K562 (cell line): ENCODE data around the gene SLC16A4. TPM values are rescaled to one million over a fixed set of nuclear protein-coding genes. Genes with fewer than 3 reads are reported as not detected.

Experiments used
- ASH1L ChIP-seq: fragments of 450-650 bp; IDR thresholded peaks from 2 replicates; pipeline ENCODE4 v1.6.1; 2018; ENCODE audit warnings: borderline replicate concordance, mild to moderate bottlenecking, low read depth; ENCODE audit not compliant: partially characterized antibody
- ATF7 ChIP-seq: fragments of 450-650 bp; IDR thresholded peaks from 2 replicates; pipeline ENCODE4 v1.7.1; 2014; ENCODE audit warnings: mild to moderate bottlenecking, moderate library complexity
- BCOR ChIP-seq: fragments of 450-650 bp; IDR thresholded peaks from 2 replicates; pipeline ENCODE4 v1.6.1; 2016
- BRD4 ChIP-seq: fragments of 200-600 bp; sonication (generic); IDR thresholded peaks from 2 replicates; pipeline ENCODE4 v1.6.1; 2017; ENCODE audit warnings: inconsistent platforms
- EP300 ChIP-seq: IDR thresholded peaks from 2 replicates; pipeline ENCODE4 v1.6.1; 2012; ENCODE audit warnings: low read length, improper control_type of control experiment
- FIP1L1 ChIP-seq: fragments of 200-400 bp; formaldehyde crosslinking; IDR thresholded peaks from 2 replicates; pipeline ENCODE4 v1.6.1; 2018; ENCODE audit warnings: mild to moderate bottlenecking, low read depth, low read length; ENCODE audit not compliant: poor library complexity, severe bottlenecking
- FOXA3 ChIP-seq, 2 experiments: fragments of 450-650 bp in 1 of 2; sonication (generic) in 1 of 2; formaldehyde crosslinking; IDR thresholded peaks in 1 of 2; conservative IDR thresholded peaks in 1 of 2; 2 replicates each; pipeline versions ENCODE4 v1.4.0 to v1.8.0; 2020 to 2022; ENCODE audit warnings: mild to moderate bottlenecking in 2 of 2, missing genetic modification reagents in 1 of 2
- KDM1A ChIP-seq, 2 experiments: fragments of 450-650 bp; IDR thresholded peaks; 2 replicates each; pipeline ENCODE4 v1.6.1; 2016; ENCODE audit warnings: mild to moderate bottlenecking in 2 of 2
- PML ChIP-seq: IDR thresholded peaks from 2 replicates; pipeline ENCODE4 v1.6.1; 2012; ENCODE audit warnings: low read length, inconsistent platforms
- PRMT5 ChIP-seq: sonication (generic); formaldehyde crosslinking; IDR thresholded peaks from 2 replicates; pipeline ENCODE4 v1.5.0; 2020; ENCODE audit warnings: missing genetic modification reagents
- SAP30 ChIP-seq: fragments of 200-600 bp; sonication (generic); IDR thresholded peaks from 2 replicates; pipeline ENCODE4 v1.6.1; 2012; ENCODE audit warnings: borderline replicate concordance, low read depth, mild to moderate bottlenecking, moderate library complexity, low read length, control low read depth, inconsistent platforms; ENCODE audit not compliant: insufficient read depth, poor library complexity, severe bottlenecking
- SIN3A ChIP-seq, 2 experiments: fragments of 150-350 bp in 1 of 2; IDR thresholded peaks; 2 replicates each; pipeline ENCODE4 v1.6.1; 2011 to 2016; ENCODE audit warnings: borderline replicate concordance in 2 of 2, low read depth in 2 of 2, low read length in 2 of 2, mild to moderate bottlenecking in 2 of 2, moderate library complexity in 2 of 2; ENCODE audit not compliant: control insufficient read depth in 1 of 2
- SNRNP70 ChIP-seq: fragments of 200-400 bp; formaldehyde crosslinking; optimal IDR thresholded peaks from 2 replicates; pipeline ENCODE3; 2017; ENCODE audit warnings: low read depth, low read length
- TRIM24 ChIP-seq, 2 experiments: fragments of 450-650 bp; IDR thresholded peaks; 2 replicates each; pipeline ENCODE4 v1.6.1; 2016
- U2AF2 ChIP-seq: fragments of 200-400 bp; formaldehyde crosslinking; optimal IDR thresholded peaks from 2 replicates; pipeline ENCODE3; 2017; ENCODE audit warnings: low read depth, mild to moderate bottlenecking, low read length
- ZBTB1 ChIP-seq: sonication (generic); formaldehyde crosslinking; IDR thresholded peaks from 2 replicates; pipeline ENCODE4 v1.8.1; 2023; ENCODE audit warnings: missing genetic modification reagents, low read depth, mild to moderate bottlenecking, borderline replicate concordance
- ZNF174 ChIP-seq: fragments of 250-450 bp; sonication (Bioruptor Pico); IDR thresholded peaks from 2 replicates; pipeline ENCODE4 v1.4.0; 2020; ENCODE audit warnings: mild to moderate bottlenecking
- ZNF224 ChIP-seq: sonication (generic); formaldehyde crosslinking; IDR thresholded peaks from 2 replicates; pipeline ENCODE4 v1.8.0; 2022; ENCODE audit warnings: mild to moderate bottlenecking, missing genetic modification reagents
- ZNF785 ChIP-seq: fragments of 250-450 bp; sonication (Bioruptor Pico); IDR thresholded peaks from 2 replicates; pipeline ENCODE4 v1.4.0; 2020; ENCODE audit warnings: mild to moderate bottlenecking
- polyA plus RNA-seq, 8 experiments: library from polyadenylated mRNA; depleted of rRNA in 4 of 8; stranded (reverse) in 5 of 8; unstranded in 3 of 8; fragments of >200 nt; fragmentation: Nextera tagmentation in 2 of 8; fragmentation: Illumina TruSeq in 1 of 8; extraction: Ambion mirVana in 2 of 8; extraction: Trizol in 1 of 8; gene quantifications; 2 replicates each; pipeline versions ENCODE4 v1.2.1 to v1.2.3, GENCODE V29; 2011 to 2014; ENCODE audit warnings: inconsistent platforms in 1 of 8, missing spikeins in 1 of 8
- total RNA-seq, 7 experiments: library from RNA; depleted of rRNA in 6 of 7; stranded (reverse); fragments of >200 nt in 6 of 7; fragmentation: Illumina TruSeq in 2 of 7; extraction: Trizol in 2 of 7; gene quantifications; 2 replicates each; pipeline versions ENCODE4 v1.2.1 to v1.2.3, GENCODE V29; 2011 to 2021; ENCODE audit warnings: low replicate concordance in 1 of 7
- TF ChIP-seq, protein P1 (sequence below): fragments of 450-650 bp; IDR thresholded peaks from 2 replicates; pipeline ENCODE4 v1.6.1; 2016; ENCODE audit warnings: mild to moderate bottlenecking, moderate library complexity

Gene SLC16A4
- total and polyA plus RNA-seq, 9 of the 15 experiments (the other 6 are each of a cell fraction or from before 2014, with no cell fraction given), result 0.04 to 0.31 (median 0.18) TPM; not detected in 1

DNA sequence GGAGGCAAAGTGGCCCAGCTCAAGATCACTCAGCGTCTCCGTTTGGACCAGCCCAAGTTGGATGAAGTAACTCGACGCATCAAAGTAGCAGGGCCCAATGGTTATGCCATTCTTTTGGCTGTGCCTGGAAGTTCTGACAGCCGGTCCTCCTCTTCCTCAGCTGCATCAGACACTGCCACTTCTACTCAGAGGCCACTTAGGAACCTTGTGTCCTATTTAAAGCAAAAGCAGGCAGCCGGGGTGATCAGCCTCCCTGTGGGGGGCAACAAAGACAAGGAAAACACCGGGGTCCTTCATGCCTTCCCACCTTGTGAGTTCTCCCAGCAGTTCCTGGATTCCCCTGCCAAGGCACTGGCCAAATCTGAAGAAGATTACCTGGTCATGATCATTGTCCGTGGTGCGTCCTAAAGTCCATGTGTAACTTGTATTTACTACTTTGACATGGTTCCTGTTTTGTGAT lies 48.9 kb downstream of the SLC16A4 start (continued):
- TF ChIP-seq, protein P1, sequence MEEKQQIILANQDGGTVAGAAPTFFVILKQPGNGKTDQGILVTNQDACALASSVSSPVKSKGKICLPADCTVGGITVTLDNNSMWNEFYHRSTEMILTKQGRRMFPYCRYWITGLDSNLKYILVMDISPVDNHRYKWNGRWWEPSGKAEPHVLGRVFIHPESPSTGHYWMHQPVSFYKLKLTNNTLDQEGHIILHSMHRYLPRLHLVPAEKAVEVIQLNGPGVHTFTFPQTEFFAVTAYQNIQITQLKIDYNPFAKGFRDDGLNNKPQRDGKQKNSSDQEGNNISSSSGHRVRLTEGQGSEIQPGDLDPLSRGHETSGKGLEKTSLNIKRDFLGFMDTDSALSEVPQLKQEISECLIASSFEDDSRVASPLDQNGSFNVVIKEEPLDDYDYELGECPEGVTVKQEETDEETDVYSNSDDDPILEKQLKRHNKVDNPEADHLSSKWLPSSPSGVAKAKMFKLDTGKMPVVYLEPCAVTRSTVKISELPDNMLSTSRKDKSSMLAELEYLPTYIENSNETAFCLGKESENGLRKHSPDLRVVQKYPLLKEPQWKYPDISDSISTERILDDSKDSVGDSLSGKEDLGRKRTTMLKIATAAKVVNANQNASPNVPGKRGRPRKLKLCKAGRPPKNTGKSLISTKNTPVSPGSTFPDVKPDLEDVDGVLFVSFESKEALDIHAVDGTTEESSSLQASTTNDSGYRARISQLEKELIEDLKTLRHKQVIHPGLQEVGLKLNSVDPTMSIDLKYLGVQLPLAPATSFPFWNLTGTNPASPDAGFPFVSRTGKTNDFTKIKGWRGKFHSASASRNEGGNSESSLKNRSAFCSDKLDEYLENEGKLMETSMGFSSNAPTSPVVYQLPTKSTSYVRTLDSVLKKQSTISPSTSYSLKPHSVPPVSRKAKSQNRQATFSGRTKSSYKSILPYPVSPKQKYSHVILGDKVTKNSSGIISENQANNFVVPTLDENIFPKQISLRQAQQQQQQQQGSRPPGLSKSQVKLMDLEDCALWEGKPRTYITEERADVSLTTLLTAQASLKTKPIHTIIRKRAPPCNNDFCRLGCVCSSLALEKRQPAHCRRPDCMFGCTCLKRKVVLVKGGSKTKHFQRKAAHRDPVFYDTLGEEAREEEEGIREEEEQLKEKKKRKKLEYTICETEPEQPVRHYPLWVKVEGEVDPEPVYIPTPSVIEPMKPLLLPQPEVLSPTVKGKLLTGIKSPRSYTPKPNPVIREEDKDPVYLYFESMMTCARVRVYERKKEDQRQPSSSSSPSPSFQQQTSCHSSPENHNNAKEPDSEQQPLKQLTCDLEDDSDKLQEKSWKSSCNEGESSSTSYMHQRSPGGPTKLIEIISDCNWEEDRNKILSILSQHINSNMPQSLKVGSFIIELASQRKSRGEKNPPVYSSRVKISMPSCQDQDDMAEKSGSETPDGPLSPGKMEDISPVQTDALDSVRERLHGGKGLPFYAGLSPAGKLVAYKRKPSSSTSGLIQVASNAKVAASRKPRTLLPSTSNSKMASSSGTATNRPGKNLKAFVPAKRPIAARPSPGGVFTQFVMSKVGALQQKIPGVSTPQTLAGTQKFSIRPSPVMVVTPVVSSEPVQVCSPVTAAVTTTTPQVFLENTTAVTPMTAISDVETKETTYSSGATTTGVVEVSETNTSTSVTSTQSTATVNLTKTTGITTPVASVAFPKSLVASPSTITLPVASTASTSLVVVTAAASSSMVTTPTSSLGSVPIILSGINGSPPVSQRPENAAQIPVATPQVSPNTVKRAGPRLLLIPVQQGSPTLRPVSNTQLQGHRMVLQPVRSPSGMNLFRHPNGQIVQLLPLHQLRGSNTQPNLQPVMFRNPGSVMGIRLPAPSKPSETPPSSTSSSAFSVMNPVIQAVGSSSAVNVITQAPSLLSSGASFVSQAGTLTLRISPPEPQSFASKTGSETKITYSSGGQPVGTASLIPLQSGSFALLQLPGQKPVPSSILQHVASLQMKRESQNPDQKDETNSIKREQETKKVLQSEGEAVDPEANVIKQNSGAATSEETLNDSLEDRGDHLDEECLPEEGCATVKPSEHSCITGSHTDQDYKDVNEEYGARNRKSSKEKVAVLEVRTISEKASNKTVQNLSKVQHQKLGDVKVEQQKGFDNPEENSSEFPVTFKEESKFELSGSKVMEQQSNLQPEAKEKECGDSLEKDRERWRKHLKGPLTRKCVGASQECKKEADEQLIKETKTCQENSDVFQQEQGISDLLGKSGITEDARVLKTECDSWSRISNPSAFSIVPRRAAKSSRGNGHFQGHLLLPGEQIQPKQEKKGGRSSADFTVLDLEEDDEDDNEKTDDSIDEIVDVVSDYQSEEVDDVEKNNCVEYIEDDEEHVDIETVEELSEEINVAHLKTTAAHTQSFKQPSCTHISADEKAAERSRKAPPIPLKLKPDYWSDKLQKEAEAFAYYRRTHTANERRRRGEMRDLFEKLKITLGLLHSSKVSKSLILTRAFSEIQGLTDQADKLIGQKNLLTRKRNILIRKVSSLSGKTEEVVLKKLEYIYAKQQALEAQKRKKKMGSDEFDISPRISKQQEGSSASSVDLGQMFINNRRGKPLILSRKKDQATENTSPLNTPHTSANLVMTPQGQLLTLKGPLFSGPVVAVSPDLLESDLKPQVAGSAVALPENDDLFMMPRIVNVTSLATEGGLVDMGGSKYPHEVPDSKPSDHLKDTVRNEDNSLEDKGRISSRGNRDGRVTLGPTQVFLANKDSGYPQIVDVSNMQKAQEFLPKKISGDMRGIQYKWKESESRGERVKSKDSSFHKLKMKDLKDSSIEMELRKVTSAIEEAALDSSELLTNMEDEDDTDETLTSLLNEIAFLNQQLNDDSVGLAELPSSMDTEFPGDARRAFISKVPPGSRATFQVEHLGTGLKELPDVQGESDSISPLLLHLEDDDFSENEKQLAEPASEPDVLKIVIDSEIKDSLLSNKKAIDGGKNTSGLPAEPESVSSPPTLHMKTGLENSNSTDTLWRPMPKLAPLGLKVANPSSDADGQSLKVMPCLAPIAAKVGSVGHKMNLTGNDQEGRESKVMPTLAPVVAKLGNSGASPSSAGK, result no peak
- no peak for TF ChIP-seq EP300
- TF ChIP-seq BRD4, result no peak; the same call in 1 of the 2 replicates
- no peak for TF ChIP-seq KDM1A (IDR thresholded peaks at IDR 0.05)
- no peak for TF ChIP-seq ASH1L
- TF ChIP-seq U2AF2, result no peak
- TF ChIP-seq ZNF224 (CRISPR knock-in tag), result no peak
- no peak; a peak in 1 of 4 replicates for TF ChIP-seq SIN3A (IDR thresholded peaks at IDR 0.05; ENCODE audit: borderline replicate concordance in 2 of 2, control insufficient read depth in 1 of 2, low read depth in 2 of 2, low read length in 2 of 2)
- TF ChIP-seq BCOR, result no peak
- no peak for TF ChIP-seq SNRNP70
- TF ChIP-seq PRMT5 (CRISPR knock-in tag), result no peak
- 0 out of 2 replicates have a peak, but pooled peaks have one; percentile 44 for TF ChIP-seq ZBTB1
- TF ChIP-seq SAP30, result peak; percentile 26
- TF ChIP-seq ZNF785, result no peak
- TF ChIP-seq ATF7, result no peak
- TF ChIP-seq PML, result no peak
- TF ChIP-seq ZNF174 (CRISPR knock-in tag), result no peak
- TF ChIP-seq FIP1L1, result no peak
- TF ChIP-seq FOXA3 (CRISPR knock-in tag; conservative IDR thresholded peaks at IDR 0.05 in 1 of 2, IDR thresholded peaks at IDR 0.05 in 1 of 2), result no peak
- no peak for TF ChIP-seq TRIM24 (IDR thresholded peaks at IDR 0.05)
